ENCODE measurements around the gene ATRNL1.

- TF ChIP-seq, protein P1, sequence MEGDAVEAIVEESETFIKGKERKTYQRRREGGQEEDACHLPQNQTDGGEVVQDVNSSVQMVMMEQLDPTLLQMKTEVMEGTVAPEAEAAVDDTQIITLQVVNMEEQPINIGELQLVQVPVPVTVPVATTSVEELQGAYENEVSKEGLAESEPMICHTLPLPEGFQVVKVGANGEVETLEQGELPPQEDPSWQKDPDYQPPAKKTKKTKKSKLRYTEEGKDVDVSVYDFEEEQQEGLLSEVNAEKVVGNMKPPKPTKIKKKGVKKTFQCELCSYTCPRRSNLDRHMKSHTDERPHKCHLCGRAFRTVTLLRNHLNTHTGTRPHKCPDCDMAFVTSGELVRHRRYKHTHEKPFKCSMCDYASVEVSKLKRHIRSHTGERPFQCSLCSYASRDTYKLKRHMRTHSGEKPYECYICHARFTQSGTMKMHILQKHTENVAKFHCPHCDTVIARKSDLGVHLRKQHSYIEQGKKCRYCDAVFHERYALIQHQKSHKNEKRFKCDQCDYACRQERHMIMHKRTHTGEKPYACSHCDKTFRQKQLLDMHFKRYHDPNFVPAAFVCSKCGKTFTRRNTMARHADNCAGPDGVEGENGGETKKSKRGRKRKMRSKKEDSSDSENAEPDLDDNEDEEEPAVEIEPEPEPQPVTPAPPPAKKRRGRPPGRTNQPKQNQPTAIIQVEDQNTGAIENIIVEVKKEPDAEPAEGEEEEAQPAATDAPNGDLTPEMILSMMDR (IDR thresholded peaks at IDR 0.05), result no peak
- TF ChIP-seq POLR2A (IDR thresholded peaks at IDR 0.05), result no peak
These were observed 848.2 kb downstream of the ATRNL1 start for GRCh38 chr10:115941361-115941771.

Measured in Peyer's patch (tissue), 4 donors.